SK-N-SH treated with all-trans-retinoic acid at 6 μM for 48 hours (cell line): ENCODE data around the gene FHL5.

Experiments used
- ATAC-seq: fragments of 200-7000 bp; cut with Tn5 transposase; 3 replicates; pipeline ENCODE4 v1.9.1; 2020; ENCODE audit warnings: mild to moderate bottlenecking, moderate library complexity
- ARNTL ChIP-seq: fragments of 450-650 bp; formaldehyde crosslinking; IDR thresholded peaks from 2 replicates; pipeline ENCODE4 v1.5.0; 2020; ENCODE audit warnings: low read depth, mild to moderate bottlenecking, moderate library complexity, borderline replicate concordance
- BACH2 ChIP-seq: fragments of 250-450 bp; sonication (Bioruptor Pico); IDR thresholded peaks from 2 replicates; pipeline ENCODE4 v1.9.0; 2021; ENCODE audit warnings: mild to moderate bottlenecking, borderline replicate concordance
- CREB5 ChIP-seq: fragments of 250-450 bp; sonication (Bioruptor Pico); IDR thresholded peaks from 2 replicates; pipeline ENCODE4 v1.5.1; 2020; ENCODE audit warnings: low read depth, mild to moderate bottlenecking, moderate library complexity
- CSDC2 ChIP-seq: fragments of 250-450 bp; sonication (Bioruptor Pico); IDR thresholded peaks from 2 replicates; pipeline ENCODE4 v1.5.0; 2020; ENCODE audit warnings: mild to moderate bottlenecking, moderate library complexity
- CSRNP3 ChIP-seq: fragments of 250-450 bp; sonication (Bioruptor Pico); IDR thresholded peaks from 2 replicates; pipeline ENCODE4 v1.5.1; 2021; ENCODE audit warnings: mild to moderate bottlenecking, moderate library complexity
- ESRRG ChIP-seq: fragments of 250-450 bp; sonication (Bioruptor Pico); IDR thresholded peaks from 2 replicates; pipeline ENCODE4 v1.6.1; 2021; ENCODE audit warnings: mild to moderate bottlenecking
- GLIS3 ChIP-seq: fragments of 250-450 bp; sonication (Bioruptor Pico); IDR thresholded peaks from 2 replicates; pipeline ENCODE4 v1.5.0; 2020; ENCODE audit warnings: mild to moderate bottlenecking, moderate library complexity
- ISL1 ChIP-seq: fragments of 250-450 bp; sonication (Bioruptor Pico); IDR thresholded peaks from 2 replicates; pipeline ENCODE4 v2.1.2; 2022; ENCODE audit warnings: mild to moderate bottlenecking, moderate library complexity
- OSR1 ChIP-seq: fragments of 250-450 bp; sonication (Bioruptor Pico); IDR thresholded peaks from 2 replicates; pipeline ENCODE4 v1.8.0; 2022; ENCODE audit warnings: moderate library complexity, mild to moderate bottlenecking, inconsistent platforms
- PATZ1 ChIP-seq: fragments of 250-450 bp; sonication (Bioruptor Pico); IDR thresholded peaks from 2 replicates; pipeline ENCODE4 v1.8.0; 2020; ENCODE audit warnings: mild to moderate bottlenecking, moderate library complexity, borderline replicate concordance
- POU6F1 ChIP-seq: fragments of 250-450 bp; sonication (Bioruptor Pico); IDR thresholded peaks from 2 replicates; pipeline ENCODE4 v1.8.0; 2021; ENCODE audit warnings: low read depth, mild to moderate bottlenecking, moderate library complexity, borderline replicate concordance
- PPARA ChIP-seq: fragments of 250-450 bp; sonication (Bioruptor Pico); IDR thresholded peaks from 2 replicates; pipeline ENCODE4 v1.5.0; 2020; ENCODE audit warnings: mild to moderate bottlenecking, borderline replicate concordance
- RARB ChIP-seq: fragments of 250-450 bp; sonication (Bioruptor Pico); IDR thresholded peaks from 2 replicates; pipeline ENCODE4 v1.8.0; 2021; ENCODE audit warnings: mild to moderate bottlenecking, moderate library complexity
- SNAI2 ChIP-seq: fragments of 250-450 bp; sonication (Bioruptor Pico); IDR thresholded peaks from 2 replicates; pipeline ENCODE4 v1.5.0; 2020; ENCODE audit warnings: mild to moderate bottlenecking, moderate library complexity
- TCF4 ChIP-seq: fragments of 250-450 bp; sonication (Bioruptor Pico); IDR thresholded peaks from 2 replicates; pipeline ENCODE4 v1.8.0; 2021; ENCODE audit warnings: mild to moderate bottlenecking, moderate library complexity, borderline replicate concordance
- TOX ChIP-seq: fragments of 250-450 bp; sonication (Bioruptor Pico); IDR thresholded peaks from 2 replicates; pipeline ENCODE4 v1.8.0; 2021; ENCODE audit warnings: mild to moderate bottlenecking, moderate library complexity, borderline replicate concordance
- TSHZ2 ChIP-seq: fragments of 250-450 bp; sonication (Bioruptor Pico); IDR thresholded peaks from 2 replicates; pipeline ENCODE4 v1.5.0; 2020; ENCODE audit warnings: mild to moderate bottlenecking, moderate library complexity
- ZC3H10 ChIP-seq: fragments of 250-450 bp; sonication (Bioruptor Pico); IDR thresholded peaks from 2 replicates; pipeline ENCODE4 v1.5.1; 2021; ENCODE audit warnings: mild to moderate bottlenecking, moderate library complexity
- ZFP3 ChIP-seq: fragments of 250-450 bp; sonication (Bioruptor Pico); IDR thresholded peaks from 2 replicates; pipeline ENCODE4 v1.5.0; 2020; ENCODE audit warnings: mild to moderate bottlenecking, moderate library complexity
- ZFP30 ChIP-seq: fragments of 450-650 bp; formaldehyde crosslinking; IDR thresholded peaks from 2 replicates; pipeline ENCODE4 v1.5.0; 2022; ENCODE audit warnings: mild to moderate bottlenecking, moderate library complexity
- ZNF565 ChIP-seq: fragments of 450-650 bp; formaldehyde crosslinking; conservative IDR thresholded peaks from 2 replicates; pipeline ENCODE4 v1.5.0; 2020; ENCODE audit warnings: low read depth, mild to moderate bottlenecking, moderate library complexity
- ZNF70 ChIP-seq: fragments of 450-650 bp; formaldehyde crosslinking; IDR thresholded peaks from 2 replicates; pipeline ENCODE4 v1.5.0; 2020; ENCODE audit warnings: mild to moderate bottlenecking, moderate library complexity
- ZNF8 ChIP-seq: fragments of 450-650 bp; formaldehyde crosslinking; IDR thresholded peaks from 2 replicates; pipeline ENCODE4 v1.5.0; 2020; ENCODE audit warnings: mild to moderate bottlenecking, moderate library complexity

Gene FHL5

GRCh38 chr6:96657344-96657743 is 94.4 kb downstream of the FHL5 start:
- TF ChIP-seq POU6F1 (CRISPR knock-in tag) = no peak
- TF ChIP-seq TSHZ2 = no peak
- no peak for TF ChIP-seq ISL1 (CRISPR knock-in tag)
- TF ChIP-seq CREB5 (CRISPR knock-in tag) = no peak
- TF ChIP-seq TCF4 (CRISPR knock-in tag) = no peak
- no peak for TF ChIP-seq CSDC2 (CRISPR knock-in tag)
- TF ChIP-seq ZFP30 = no peak
- no peak for TF ChIP-seq ZNF565
- TF ChIP-seq ZNF70 = no peak
- no peak for TF ChIP-seq ZNF8 (CRISPR knock-in tag)
- no peak for TF ChIP-seq CSRNP3
- no peak for TF ChIP-seq GLIS3 (CRISPR knock-in tag)
- TF ChIP-seq BACH2 = no peak
- TF ChIP-seq OSR1 (CRISPR knock-in tag) = no peak
- TF ChIP-seq ARNTL (CRISPR knock-in tag) = no peak
- TF ChIP-seq ZC3H10 (CRISPR knock-in tag) = no peak
- TF ChIP-seq TOX (CRISPR knock-in tag) = no peak
- no peak for ATAC-seq

- no peak for TF ChIP-seq POU6F1 (CRISPR knock-in tag)
- no peak for TF ChIP-seq SNAI2
- no peak for TF ChIP-seq ZNF70
- no peak for TF ChIP-seq OSR1 (CRISPR knock-in tag)
- no peak for TF ChIP-seq RARB (CRISPR knock-in tag)
- no peak for TF ChIP-seq TOX (CRISPR knock-in tag)
- no peak for TF ChIP-seq TSHZ2
- TF ChIP-seq PATZ1 (CRISPR knock-in tag) = no peak
- no peak for TF ChIP-seq ZFP3 (CRISPR knock-in tag)
- no peak for TF ChIP-seq TCF4 (CRISPR knock-in tag)
- TF ChIP-seq GLIS3 (CRISPR knock-in tag) = no peak
- no peak for TF ChIP-seq ZNF8 (CRISPR knock-in tag)
- TF ChIP-seq PPARA (CRISPR knock-in tag) = no peak
- TF ChIP-seq ESRRG (CRISPR knock-in tag) = no peak
- no peak for TF ChIP-seq ARNTL (CRISPR knock-in tag)
- no peak for TF ChIP-seq ZC3H10 (CRISPR knock-in tag)
- ATAC-seq = no peak
These were observed 96.3 kb downstream of the FHL5 start for GRCh38 chr6:96659084-96659845.
